Measurements from ENCODE around the gene SLC35E1. TPM values are rescaled to one million over a fixed set of nuclear protein-coding genes. Genes with fewer than 3 reads are reported as not detected.

Gene SLC35E1
- total RNA-seq, 1 experiment from 2014 or later, result 61.0 TPM

DNA sequence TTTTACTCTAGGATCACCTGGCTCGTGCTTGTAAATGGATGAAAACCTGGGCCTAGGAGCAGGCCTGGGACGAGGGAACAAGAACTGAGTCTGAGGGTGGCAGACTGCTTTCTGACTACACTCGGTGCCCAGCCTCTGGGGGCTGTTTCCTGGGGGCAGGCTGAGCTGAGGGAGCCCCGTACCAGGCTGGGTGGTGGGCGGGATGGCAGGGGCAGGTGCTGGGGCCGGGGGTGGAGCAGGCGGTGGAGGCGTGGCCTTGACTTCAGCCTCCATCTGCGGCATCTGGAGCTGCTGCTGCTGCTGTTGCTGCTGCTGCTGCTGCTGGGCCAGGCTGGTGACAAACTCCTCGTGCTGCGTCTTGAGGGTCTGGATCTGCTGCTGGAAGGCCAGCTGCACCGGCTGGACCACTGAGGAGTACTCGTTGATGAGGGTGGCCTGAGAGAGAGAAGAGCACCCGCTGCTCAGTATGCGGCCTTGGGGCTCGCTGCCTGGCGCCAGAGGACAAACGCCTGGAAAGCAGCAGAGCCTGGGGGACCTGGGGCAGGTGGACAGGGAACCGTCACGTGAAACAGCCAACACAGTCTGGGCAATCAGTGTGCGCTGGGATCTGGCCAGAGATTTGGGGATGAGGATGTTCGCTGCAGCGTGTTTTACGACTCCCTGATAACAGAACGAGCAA, 42.6 kb downstream of the SLC35E1 start:
- BruUV-seq (replicated peaks), result no TSS peak
- H3K9me3 ChIP-seq (ENCODE audit: insufficient read depth, low read depth), result no peaks in the 10 kb centered on the region
- ChIA-PET CTCF (no interaction called here), POLR2A (ENCODE audit: unreplicated experiment) (no interaction called here)
- H3F3A ChIP-seq (ENCODE audit: insufficient read depth, low read depth), result peaks cover 22% of the 10 kb centered on the region; the same call in 1 of the 2 replicates
- no peak overlapping the region for H3K4me3 ChIP-seq
- H2AFZ ChIP-seq, result no peak overlapping the region
- peaks cover 44% of the 10 kb centered on the region for H3K36me3 ChIP-seq (ENCODE audit: low read depth)
- intact Hi-C loops (cut with micrococcal nuclease; ENCODE audit: unreplicated experiment), result no loop called here
- peaks cover 50% of the 10 kb centered on the region for H4K20me1 ChIP-seq (ENCODE audit: insufficient read depth)
- no peak for DNase-seq
- peaks cover 3% of the 10 kb centered on the region; the same call in 1 of the 2 replicates for H3K79me2 ChIP-seq (ENCODE audit: low read depth)
- H3K9me2 ChIP-seq (ENCODE audit: insufficient read depth), result no peaks in the 10 kb centered on the region
- no peak overlapping the region for H3K27ac ChIP-seq
- no peak overlapping the region for H3K4me2 ChIP-seq
- no peaks in the 10 kb centered on the region for H3K27me3 ChIP-seq (ENCODE audit: insufficient read depth, low read depth)
- TF ChIP-seq, protein P1, sequence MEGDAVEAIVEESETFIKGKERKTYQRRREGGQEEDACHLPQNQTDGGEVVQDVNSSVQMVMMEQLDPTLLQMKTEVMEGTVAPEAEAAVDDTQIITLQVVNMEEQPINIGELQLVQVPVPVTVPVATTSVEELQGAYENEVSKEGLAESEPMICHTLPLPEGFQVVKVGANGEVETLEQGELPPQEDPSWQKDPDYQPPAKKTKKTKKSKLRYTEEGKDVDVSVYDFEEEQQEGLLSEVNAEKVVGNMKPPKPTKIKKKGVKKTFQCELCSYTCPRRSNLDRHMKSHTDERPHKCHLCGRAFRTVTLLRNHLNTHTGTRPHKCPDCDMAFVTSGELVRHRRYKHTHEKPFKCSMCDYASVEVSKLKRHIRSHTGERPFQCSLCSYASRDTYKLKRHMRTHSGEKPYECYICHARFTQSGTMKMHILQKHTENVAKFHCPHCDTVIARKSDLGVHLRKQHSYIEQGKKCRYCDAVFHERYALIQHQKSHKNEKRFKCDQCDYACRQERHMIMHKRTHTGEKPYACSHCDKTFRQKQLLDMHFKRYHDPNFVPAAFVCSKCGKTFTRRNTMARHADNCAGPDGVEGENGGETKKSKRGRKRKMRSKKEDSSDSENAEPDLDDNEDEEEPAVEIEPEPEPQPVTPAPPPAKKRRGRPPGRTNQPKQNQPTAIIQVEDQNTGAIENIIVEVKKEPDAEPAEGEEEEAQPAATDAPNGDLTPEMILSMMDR (conservative IDR thresholded peaks at IDR 0.05), result no peak
- no peak for TF ChIP-seq EZH2 (IDR thresholded peaks at IDR 0.05; ENCODE audit: low read depth)
- H3K4me1 ChIP-seq (replicated peaks; ENCODE audit: insufficient read depth), result no peaks in the 10 kb centered on the region

DNA sequence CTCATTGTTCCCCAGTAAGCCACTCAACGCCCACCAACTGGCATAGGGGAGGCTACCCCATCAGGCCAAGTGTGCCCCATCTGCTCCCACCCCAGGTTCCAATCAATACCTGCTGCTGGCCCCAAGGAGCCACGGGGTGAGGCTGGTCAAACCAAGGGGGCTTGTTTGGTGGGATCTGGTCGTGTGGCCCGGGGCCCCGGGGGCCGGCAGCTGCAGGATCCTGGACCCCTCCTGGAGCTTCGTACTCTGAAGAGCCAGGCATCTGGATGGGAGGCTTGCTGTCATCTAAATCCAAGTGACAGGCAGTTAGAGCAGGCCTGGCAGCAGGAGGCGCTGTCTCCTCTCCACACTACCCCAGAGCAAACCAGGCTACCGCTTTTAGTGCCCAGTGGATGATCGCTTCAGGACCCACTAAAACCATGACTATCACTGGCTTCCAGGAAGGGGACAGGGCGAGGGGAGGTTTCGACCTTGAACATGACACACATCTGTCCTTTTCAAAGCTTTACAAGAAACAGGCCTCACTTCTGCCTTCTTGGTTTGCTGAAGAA, 44.2 kb downstream of the SLC35E1 start:
- ChIA-PET CTCF (no interaction called here), POLR2A (ENCODE audit: unreplicated experiment) (interaction anchor here (0.5 kb wide), 1 partner anchor 144 kb away, joined by 3 read pairs; no protein-coding TSS in a partner anchor)
- Histone ChIP-seq H4K20me1 (ENCODE audit: insufficient read depth) (peaks cover 49% of the 10 kb centered on the region), H2AFZ (no peak overlapping the region), H3K4me3 (no peak overlapping the region), H3K9me3 (ENCODE audit: insufficient read depth, low read depth) (no peaks in the 10 kb centered on the region), H3K4me2 (no peak overlapping the region), H3F3A (ENCODE audit: insufficient read depth, low read depth) (peaks cover 16% of the 10 kb centered on the region; the same call in 1 of the 2 replicates), H3K27me3 (ENCODE audit: insufficient read depth, low read depth) (no peaks in the 10 kb centered on the region), H3K27ac (no peak overlapping the region), H3K36me3 (ENCODE audit: low read depth) (peaks cover 35% of the 10 kb centered on the region), H3K4me1 (replicated peaks; ENCODE audit: insufficient read depth) (no peaks in the 10 kb centered on the region), H3K79me2 (ENCODE audit: low read depth) (no peaks in the 10 kb centered on the region), H3K9me2 (ENCODE audit: insufficient read depth) (no peaks in the 10 kb centered on the region)
- intact Hi-C loops (cut with micrococcal nuclease; ENCODE audit: unreplicated experiment), result no loop called here
- DNase-seq, result no peak
- TF ChIP-seq, protein P1 (conservative IDR thresholded peaks at IDR 0.05), result peak; percentile 58; the same call in 1 of the 2 replicates
- TF ChIP-seq EZH2 (IDR thresholded peaks at IDR 0.05; ENCODE audit: low read depth), result no peak
- BruUV-seq (replicated peaks), result no TSS peak

DNA sequence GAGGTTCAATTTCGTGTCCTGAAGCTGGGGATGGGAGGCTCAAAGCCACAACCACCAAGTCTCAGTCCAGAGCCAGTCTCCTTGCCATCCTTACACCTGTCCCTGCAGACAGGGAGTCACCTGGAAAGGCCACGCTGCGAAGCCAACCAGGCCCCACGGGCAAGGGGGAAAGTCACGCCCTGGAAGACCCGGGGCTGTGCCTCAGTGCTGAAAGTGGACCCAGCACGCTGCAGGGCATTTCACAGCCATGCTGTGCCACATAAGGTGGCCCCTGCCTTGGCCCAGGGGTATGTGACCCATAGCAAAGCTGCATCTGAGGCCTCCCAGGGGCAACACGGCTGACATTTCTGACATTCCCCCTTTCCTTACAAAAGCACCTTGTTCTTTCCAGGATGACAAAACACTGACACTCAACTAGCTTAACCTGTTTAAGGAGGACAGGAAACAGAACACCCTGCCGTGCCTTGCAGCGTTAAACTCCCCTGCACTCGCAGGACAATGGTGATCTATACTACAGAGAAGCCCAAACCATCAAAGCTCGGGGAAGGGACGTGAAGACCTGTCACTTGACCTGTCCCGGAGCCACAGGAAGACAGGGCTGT, 44.8 kb downstream of the SLC35E1 start:
- Histone ChIP-seq H3K4me1 (replicated peaks; ENCODE audit: insufficient read depth) (no peaks in the 10 kb centered on the region), H3K9me3 (ENCODE audit: insufficient read depth, low read depth) (no peaks in the 10 kb centered on the region), H2AFZ (no peak overlapping the region), H3F3A (ENCODE audit: insufficient read depth, low read depth) (peaks cover 16% of the 10 kb centered on the region; the same call in 1 of the 2 replicates), H3K27ac (no peak overlapping the region), H3K79me2 (ENCODE audit: low read depth) (no peaks in the 10 kb centered on the region), H4K20me1 (ENCODE audit: insufficient read depth) (peaks cover 53% of the 10 kb centered on the region), H3K9me2 (ENCODE audit: insufficient read depth) (no peaks in the 10 kb centered on the region), H3K4me3 (no peak overlapping the region), H3K27me3 (ENCODE audit: insufficient read depth, low read depth) (no peaks in the 10 kb centered on the region), H3K4me2 (no peak overlapping the region), H3K36me3 (ENCODE audit: low read depth) (peaks cover 32% of the 10 kb centered on the region)
- CTCF ChIA-PET, result interaction anchor here (0.6 kb wide), 1 partner anchor 88 kb away, joined by 8 read pairs; no protein-coding TSS in a partner anchor
- intact Hi-C loops (cut with micrococcal nuclease; ENCODE audit: unreplicated experiment), result no loop called here
- DNase-seq, result peak in 1 of 2 experiments; percentile 45
- TF ChIP-seq, protein P1 (conservative IDR thresholded peaks at IDR 0.05), result no peak
- TSS peak; percentile 12 for BruUV-seq (replicated peaks)
- POLR2A ChIA-PET (ENCODE audit: unreplicated experiment), result interaction anchor here (0.5 kb wide), 1 partner anchor 145 kb away, joined by 3 read pairs; no protein-coding TSS in a partner anchor
